ENCODE results near the gene PRL. TPM values are rescaled to one million over a fixed set of nuclear protein-coding genes. Genes with fewer than 3 reads are reported as not detected.

Gene PRL
- total RNA-seq, 1 donor from 2014 or later: not detected

DNA sequence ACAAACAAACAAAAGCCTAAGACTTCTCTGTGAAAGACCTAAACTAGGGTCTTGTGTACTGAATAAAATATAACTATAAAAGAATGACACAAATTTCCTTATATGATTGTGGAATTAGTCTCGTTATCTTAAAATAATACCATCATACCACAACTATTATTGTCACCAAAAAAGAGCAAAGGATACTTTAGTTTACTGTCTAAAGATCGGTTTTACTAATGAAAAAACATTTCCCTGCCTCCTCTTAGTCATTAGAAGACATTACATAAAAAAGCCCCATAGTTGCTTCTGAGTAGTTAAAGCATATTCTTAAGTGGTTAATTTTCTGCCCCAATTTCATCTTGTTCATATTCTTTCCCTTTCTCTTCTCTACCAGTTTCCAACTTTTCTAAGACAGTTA lies 33.1 kb downstream of the PRL start:
- Histone ChIP-seq H2AFZ (ENCODE audit: low read depth, low read length) (no peak overlapping the region), H3K27me3 (ENCODE audit: insufficient read depth, low read length) (no peaks in the 10 kb centered on the region)
- TF ChIP-seq, protein P1, sequence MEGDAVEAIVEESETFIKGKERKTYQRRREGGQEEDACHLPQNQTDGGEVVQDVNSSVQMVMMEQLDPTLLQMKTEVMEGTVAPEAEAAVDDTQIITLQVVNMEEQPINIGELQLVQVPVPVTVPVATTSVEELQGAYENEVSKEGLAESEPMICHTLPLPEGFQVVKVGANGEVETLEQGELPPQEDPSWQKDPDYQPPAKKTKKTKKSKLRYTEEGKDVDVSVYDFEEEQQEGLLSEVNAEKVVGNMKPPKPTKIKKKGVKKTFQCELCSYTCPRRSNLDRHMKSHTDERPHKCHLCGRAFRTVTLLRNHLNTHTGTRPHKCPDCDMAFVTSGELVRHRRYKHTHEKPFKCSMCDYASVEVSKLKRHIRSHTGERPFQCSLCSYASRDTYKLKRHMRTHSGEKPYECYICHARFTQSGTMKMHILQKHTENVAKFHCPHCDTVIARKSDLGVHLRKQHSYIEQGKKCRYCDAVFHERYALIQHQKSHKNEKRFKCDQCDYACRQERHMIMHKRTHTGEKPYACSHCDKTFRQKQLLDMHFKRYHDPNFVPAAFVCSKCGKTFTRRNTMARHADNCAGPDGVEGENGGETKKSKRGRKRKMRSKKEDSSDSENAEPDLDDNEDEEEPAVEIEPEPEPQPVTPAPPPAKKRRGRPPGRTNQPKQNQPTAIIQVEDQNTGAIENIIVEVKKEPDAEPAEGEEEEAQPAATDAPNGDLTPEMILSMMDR (IDR thresholded peaks at IDR 0.05; ENCODE audit: insufficient read depth, low read depth, low read length): no peak
- TF ChIP-seq EZH2 (IDR thresholded peaks at IDR 0.05; ENCODE audit: insufficient read depth, low read length): no peak

DNA sequence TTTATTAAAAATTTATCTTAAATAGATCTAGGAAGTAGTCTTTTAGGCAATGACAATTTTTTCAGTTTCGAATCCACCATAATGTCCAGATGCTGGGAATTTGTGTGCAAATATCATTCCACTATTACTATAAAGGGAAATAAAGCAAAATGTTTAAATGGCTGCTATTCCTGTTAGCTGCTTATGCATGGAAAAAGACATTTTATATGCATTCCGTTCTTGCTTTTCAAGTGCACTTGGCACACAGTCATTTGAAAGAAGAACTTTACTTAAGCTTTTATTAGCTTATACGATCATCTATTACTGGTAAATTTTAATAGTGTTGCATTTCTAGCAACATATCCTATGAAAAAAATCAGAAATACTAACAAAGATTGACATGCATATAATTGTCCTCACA lies 42.0 kb downstream of the PRL start:
- no peak overlapping the region for H3K27ac Mint-ChIP-seq (ENCODE audit: unreplicated experiment)
- H3K4me2 ChIP-seq (ENCODE audit: low read length): no peak overlapping the region
- no peak overlapping the region for H3K9ac ChIP-seq (ENCODE audit: low read length)
- no peaks in the 10 kb centered on the region for H3K36me3 Mint-ChIP-seq (ENCODE audit: low read depth, unreplicated experiment)
- H3K79me2 ChIP-seq (ENCODE audit: insufficient read depth, low read length): no peaks in the 10 kb centered on the region
- peaks cover 17% of the 10 kb centered on the region for H3K4me1 Mint-ChIP-seq (ENCODE audit: low read depth, unreplicated experiment)
- DNase-seq (ENCODE audit: low read depth) (no peak), FAIRE-seq (no peak)
- no peaks in the 10 kb centered on the region for H3K36me3 ChIP-seq (ENCODE audit: insufficient read depth, low read length)
- TF ChIP-seq EZH2 (IDR thresholded peaks at IDR 0.05; ENCODE audit: insufficient read depth, low read length): no peak
- TF ChIP-seq, protein P1 (IDR thresholded peaks at IDR 0.05; ENCODE audit: insufficient read depth, low read depth, low read length): no peak
- no peak overlapping the region for H3K27ac ChIP-seq (ENCODE audit: low read depth, low read length)
- no peak overlapping the region for H2AFZ ChIP-seq (ENCODE audit: low read depth, low read length)
- H3K9me3 Mint-ChIP-seq (ENCODE audit: unreplicated experiment): peaks cover 4% of the 10 kb centered on the region
- H3K9me3 ChIP-seq (ENCODE audit: insufficient read depth, low read depth, low read length): no peaks in the 10 kb centered on the region
- H3K27me3 Mint-ChIP-seq (ENCODE audit: low read depth, unreplicated experiment): no peaks in the 10 kb centered on the region
- H3K4me3 ChIP-seq (ENCODE audit: insufficient read depth, low read depth, low read length): no peak overlapping the region
- H4K20me1 ChIP-seq (ENCODE audit: insufficient read depth, low read length): no peaks in the 10 kb centered on the region
- H3K4me3 Mint-ChIP-seq (ENCODE audit: unreplicated experiment): no peak overlapping the region
- peaks cover 9% of the 10 kb centered on the region for H3K4me1 ChIP-seq (ENCODE audit: insufficient read depth, low read length)
- no peaks in the 10 kb centered on the region for H3K27me3 ChIP-seq (ENCODE audit: insufficient read depth, low read length)

More for the DNA sequence above, 33.1 kb downstream of the PRL start:
- Histone ChIP-seq H3K4me2 (ENCODE audit: low read length) (no peak overlapping the region), H3K9me3 (ENCODE audit: insufficient read depth, low read depth, low read length) (no peaks in the 10 kb centered on the region), H3K4me3 (ENCODE audit: insufficient read depth, low read depth, low read length) (no peak overlapping the region), H3K36me3 (ENCODE audit: insufficient read depth, low read length) (no peaks in the 10 kb centered on the region), H3K4me1 (ENCODE audit: insufficient read depth, low read length) (no peaks in the 10 kb centered on the region), H3K27ac (ENCODE audit: low read depth, low read length) (no peak overlapping the region), H4K20me1 (ENCODE audit: insufficient read depth, low read length) (no peaks in the 10 kb centered on the region), H3K9ac (ENCODE audit: low read length) (no peak overlapping the region), H3K79me2 (ENCODE audit: insufficient read depth, low read length) (no peaks in the 10 kb centered on the region)
- H3K27ac Mint-ChIP-seq (ENCODE audit: unreplicated experiment): no peak overlapping the region
- H3K36me3 Mint-ChIP-seq (ENCODE audit: low read depth, unreplicated experiment): no peaks in the 10 kb centered on the region
- H3K4me3 Mint-ChIP-seq (ENCODE audit: unreplicated experiment): no peak overlapping the region
- FAIRE-seq (no peak), DNase-seq (ENCODE audit: low read depth) (no peak)
- no peaks in the 10 kb centered on the region for H3K4me1 Mint-ChIP-seq (ENCODE audit: low read depth, unreplicated experiment)
- no peaks in the 10 kb centered on the region for H3K27me3 Mint-ChIP-seq (ENCODE audit: low read depth, unreplicated experiment)
- H3K9me3 Mint-ChIP-seq (ENCODE audit: unreplicated experiment): peaks cover 1% of the 10 kb centered on the region

DNA sequence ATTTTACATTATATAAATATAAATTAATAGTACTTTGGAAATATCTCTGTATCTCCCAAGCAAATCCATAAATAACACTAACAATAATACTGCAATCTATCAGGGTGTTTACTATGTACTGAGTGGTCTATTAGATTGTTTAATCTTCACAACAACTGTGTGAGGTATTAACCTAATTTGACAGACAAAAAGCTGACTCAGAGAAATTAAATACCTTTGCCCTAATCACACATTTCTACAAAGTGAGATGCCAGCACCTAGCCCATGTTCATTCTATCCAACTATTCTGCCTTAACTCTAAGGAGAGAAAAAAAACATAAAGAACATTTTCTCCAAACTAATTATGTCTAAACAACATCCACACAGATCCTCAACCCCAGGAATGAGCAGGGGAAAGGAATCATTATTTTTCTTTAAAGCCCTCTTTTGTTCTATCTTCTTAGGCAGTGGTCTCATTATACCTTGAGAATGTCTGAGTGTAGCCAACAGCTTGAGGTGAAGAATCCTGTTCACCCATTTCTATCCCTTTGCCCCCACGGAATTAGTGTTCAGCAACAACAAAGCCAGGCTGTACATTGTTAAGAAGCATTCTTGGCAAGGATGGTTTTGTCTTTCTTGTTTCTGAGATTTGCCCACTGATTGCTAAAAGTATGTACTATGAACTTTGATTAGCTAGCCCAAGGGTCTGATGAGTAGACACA lies 42.7 kb downstream of the PRL start:
- DNase-seq (ENCODE audit: low read depth) (no peak), FAIRE-seq (no peak)
- Histone ChIP-seq H3K4me2 (ENCODE audit: low read length) (no peak overlapping the region), H3K4me3 (ENCODE audit: insufficient read depth, low read depth, low read length) (no peak overlapping the region), H2AFZ (ENCODE audit: low read depth, low read length) (no peak overlapping the region), H3K27ac (ENCODE audit: low read depth, low read length) (no peak overlapping the region), H4K20me1 (ENCODE audit: insufficient read depth, low read length) (no peaks in the 10 kb centered on the region), H3K4me1 (ENCODE audit: insufficient read depth, low read length) (peaks cover 14% of the 10 kb centered on the region), H3K27me3 (ENCODE audit: insufficient read depth, low read length) (no peaks in the 10 kb centered on the region), H3K36me3 (ENCODE audit: insufficient read depth, low read length) (no peaks in the 10 kb centered on the region), H3K9ac (ENCODE audit: low read length) (no peak overlapping the region), H3K9me3 (ENCODE audit: insufficient read depth, low read depth, low read length) (no peaks in the 10 kb centered on the region), H3K79me2 (ENCODE audit: insufficient read depth, low read length) (no peaks in the 10 kb centered on the region)
- TF ChIP-seq, protein P1 (IDR thresholded peaks at IDR 0.05; ENCODE audit: insufficient read depth, low read depth, low read length): no peak
- no peak for TF ChIP-seq EZH2 (IDR thresholded peaks at IDR 0.05; ENCODE audit: insufficient read depth, low read length)
- peaks cover 18% of the 10 kb centered on the region for H3K4me1 Mint-ChIP-seq (ENCODE audit: low read depth, unreplicated experiment)
- peaks cover 4% of the 10 kb centered on the region for H3K9me3 Mint-ChIP-seq (ENCODE audit: unreplicated experiment)
- no peaks in the 10 kb centered on the region for H3K27me3 Mint-ChIP-seq (ENCODE audit: low read depth, unreplicated experiment)
- no peaks in the 10 kb centered on the region for H3K36me3 Mint-ChIP-seq (ENCODE audit: low read depth, unreplicated experiment)
- H3K27ac Mint-ChIP-seq (ENCODE audit: unreplicated experiment): no peak overlapping the region
- no peak overlapping the region for H3K4me3 Mint-ChIP-seq (ENCODE audit: unreplicated experiment)

Data from astrocyte (in vitro differentiated cells and primary cell).